ENCODE results near the gene KLHL29.

- TF ChIP-seq CTCF (conservative IDR thresholded peaks at IDR 0.05) (no peak), EZH2 (IDR thresholded peaks at IDR 0.05; ENCODE audit: low read depth) (no peak)
Observed at GRCh38 chr2:23420840-23421476, 36.0 kb downstream of the KLHL29 start.
